Neural cell (in vitro differentiated cells): ENCODE data around the gene ARHGEF7. TPM values are rescaled to one million over a fixed set of nuclear protein-coding genes. Genes with fewer than 3 reads are reported as not detected.
A peak's percentile ranks its signal among the peaks of the same experiment; 100 is the strongest.

Source experiments
- H2AFZ ChIP-seq: fragments of 200-600, 300-800 bp; sonication (generic), shearing (Covaris generic); 2 replicates; pipeline ENCODE4 v1.6.0; 2014; ENCODE audit warnings: low read depth, mild to moderate bottlenecking, antibody characterized with exemption, low read length, moderate library complexity
- H3F3A ChIP-seq: fragments of 200-600 bp; shearing (Covaris generic); 2 replicates; pipeline ENCODE4 v1.6.1; 2016; ENCODE audit warnings: mild to moderate bottlenecking, moderate library complexity, mixed read lengths, antibody characterized with exemption, low read length; ENCODE audit not compliant: insufficient read depth, poor library complexity, severe bottlenecking
- H3K27ac ChIP-seq: fragments of 200-600, 300-800 bp; sonication (generic), shearing (Covaris generic); 2 replicates; pipeline ENCODE4 v1.5.1; 2014; ENCODE audit warnings: mild to moderate bottlenecking, low read length, moderate library complexity
- H3K27me3 ChIP-seq: fragments of 300-800, 200-600 bp; sonication (generic), shearing (Covaris generic); 2 replicates; pipeline ENCODE4 v1.6.0; 2014; ENCODE audit warnings: mild to moderate bottlenecking, low read depth, low read length, moderate library complexity; ENCODE audit not compliant: insufficient read depth
- H3K36me3 ChIP-seq: fragments of 300-800, 200-600 bp; sonication (generic), shearing (Covaris generic); 2 replicates; pipeline ENCODE4 v1.5.1; 2014; ENCODE audit warnings: mild to moderate bottlenecking, antibody characterized with exemption, low read length, moderate library complexity; ENCODE audit not compliant: insufficient read depth
- H3K4me2 ChIP-seq: fragments of 300-800, 200-600 bp; sonication (generic), shearing (Covaris generic); 2 replicates; pipeline ENCODE4 v1.6.0; 2014; ENCODE audit warnings: mild to moderate bottlenecking, low read length
- H3K4me3 ChIP-seq: fragments of 300-800, 200-600 bp; sonication (generic), shearing (Covaris generic); 2 replicates; pipeline ENCODE4 v1.5.1; 2014; ENCODE audit warnings: mild to moderate bottlenecking, low read length, moderate library complexity
- H3K79me2 ChIP-seq: fragments of 200-600 bp; shearing (Covaris generic); replicated peaks from 2 replicates; pipeline ENCODE4 v1.6.0; 2014; ENCODE audit warnings: mild to moderate bottlenecking, low read length, moderate library complexity; ENCODE audit not compliant: insufficient read depth
- H3K9ac ChIP-seq: fragments of 300-800, 200-600 bp; sonication (generic), shearing (Covaris generic); 2 replicates; pipeline ENCODE4 v1.6.1; 2016; ENCODE audit warnings: mild to moderate bottlenecking, low read length, mixed read lengths
- H3K9me2 ChIP-seq: fragments of 200-600 bp; shearing (Covaris generic); 2 replicates; pipeline ENCODE4 v1.6.1; 2016; ENCODE audit warnings: mild to moderate bottlenecking, low read length, mixed read lengths; ENCODE audit not compliant: insufficient read depth
- H3K9me3 ChIP-seq: fragments of 200-600, 300-800 bp; sonication (generic), shearing (Covaris generic); 2 replicates; pipeline ENCODE4 v1.6.1; 2016; ENCODE audit warnings: mild to moderate bottlenecking, mixed run types, low read length, moderate library complexity, mixed read lengths
- H4K20me1 ChIP-seq: fragments of 200-600 bp; shearing (Covaris generic); 2 replicates; pipeline ENCODE4 v1.6.1; 2016; ENCODE audit warnings: mild to moderate bottlenecking, mixed run types; ENCODE audit not compliant: insufficient read depth
- EP300 ChIP-seq: fragments of 450-650 bp; conservative IDR thresholded peaks from 2 replicates; pipeline ENCODE4 v1.6.1; 2014; ENCODE audit warnings: antibody characterized with exemption, mild to moderate bottlenecking, moderate library complexity; ENCODE audit not compliant: poor library complexity, severe bottlenecking
- EZH2 ChIP-seq: fragments of 200-600, 300-800 bp; shearing (Covaris generic), sonication (generic); IDR thresholded peaks from 2 replicates; pipeline ENCODE4 v1.6.1; 2014; ENCODE audit warnings: antibody characterized with exemption, low read length, borderline replicate concordance, mild to moderate bottlenecking; ENCODE audit not compliant: insufficient read depth, poor library complexity, severe bottlenecking
- MXI1 ChIP-seq: fragments of 450-650 bp; conservative IDR thresholded peaks from 2 replicates; pipeline ENCODE4 v1.6.1; 2014; ENCODE audit warnings: antibody characterized with exemption, mild to moderate bottlenecking; ENCODE audit not compliant: poor library complexity, severe bottlenecking
- POLR2AphosphoS5 ChIP-seq: IDR thresholded peaks from 2 replicates; pipeline ENCODE4 v1.6.1; 2012
- RAD21 ChIP-seq: fragments of 450-650 bp; conservative IDR thresholded peaks from 2 replicates; pipeline ENCODE4 v1.6.1; 2014; ENCODE audit warnings: antibody characterized with exemption, mild to moderate bottlenecking, moderate library complexity
- SMC3 ChIP-seq: fragments of 450-650 bp; conservative IDR thresholded peaks from 2 replicates; pipeline ENCODE4 v1.6.1; 2014; ENCODE audit warnings: antibody characterized with exemption, mild to moderate bottlenecking, moderate library complexity; ENCODE audit not compliant: poor library complexity
- TAF1 ChIP-seq: IDR thresholded peaks from 2 replicates; pipeline ENCODE4 v1.6.1; 2012; ENCODE audit warnings: low read depth
- polyA plus RNA-seq: library from polyadenylated mRNA; depleted of rRNA; stranded (reverse); fragments of >200 nt; gene quantifications from 2 replicates; pipeline ENCODE4 v1.2.3, GENCODE V29; 2014
- TF ChIP-seq, protein P1 (sequence below): IDR thresholded peaks from 2 replicates; pipeline ENCODE4 v1.6.1; 2012; ENCODE audit warnings: borderline replicate concordance
- TF ChIP-seq, protein P2 (sequence below): fragments of 450-650 bp; IDR thresholded peaks from 2 replicates; pipeline ENCODE4 v1.5.1; 2014; ENCODE audit warnings: antibody characterized with exemption, mild to moderate bottlenecking, moderate library complexity; ENCODE audit not compliant: poor library complexity, severe bottlenecking

Gene ARHGEF7
- polyA plus RNA-seq, 1 donor from 2014 or later: 155 TPM

DNA sequence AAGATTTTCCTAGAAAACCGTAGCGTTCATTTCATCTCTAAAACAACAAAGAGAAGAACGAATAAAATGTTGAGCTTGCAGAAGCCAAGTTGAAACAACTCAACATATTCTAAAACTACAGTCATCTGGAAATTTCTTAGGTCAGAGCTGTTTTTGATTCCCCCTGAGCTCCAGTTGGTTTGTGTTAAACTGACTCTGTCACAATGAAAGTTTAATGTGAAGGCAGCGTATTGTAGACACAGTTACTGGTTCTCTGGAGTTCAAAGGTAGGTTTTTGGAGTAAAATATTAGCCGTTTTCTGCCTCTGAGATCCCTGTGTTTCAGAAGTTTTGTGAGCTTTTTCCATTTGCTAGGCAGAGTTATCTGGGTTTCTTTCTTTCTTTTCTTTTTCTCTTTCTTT is 2.2 kb downstream of the ARHGEF7 start:
- H3K27ac ChIP-seq: no peak overlapping the region
- no peaks in the 10 kb centered on the region for H3F3A ChIP-seq
- H3K9me3 ChIP-seq: no peaks in the 10 kb centered on the region
- H3K79me2 ChIP-seq: peaks cover 54% of the 10 kb centered on the region
- H3K36me3 ChIP-seq: no peaks in the 10 kb centered on the region
- H4K20me1 ChIP-seq: peaks cover 7% of the 10 kb centered on the region
- no peaks in the 10 kb centered on the region for H3K9me2 ChIP-seq
- peak overlapping the region; percentile 74 for H3K4me2 ChIP-seq
- H3K4me3 ChIP-seq: peak overlapping the region; percentile 90
- no peaks in the 10 kb centered on the region for H3K27me3 ChIP-seq
- no peak overlapping the region for H2AFZ ChIP-seq
- H3K9ac ChIP-seq: no peak overlapping the region
- no peak for TF ChIP-seq EP300
- TF ChIP-seq, protein P1, sequence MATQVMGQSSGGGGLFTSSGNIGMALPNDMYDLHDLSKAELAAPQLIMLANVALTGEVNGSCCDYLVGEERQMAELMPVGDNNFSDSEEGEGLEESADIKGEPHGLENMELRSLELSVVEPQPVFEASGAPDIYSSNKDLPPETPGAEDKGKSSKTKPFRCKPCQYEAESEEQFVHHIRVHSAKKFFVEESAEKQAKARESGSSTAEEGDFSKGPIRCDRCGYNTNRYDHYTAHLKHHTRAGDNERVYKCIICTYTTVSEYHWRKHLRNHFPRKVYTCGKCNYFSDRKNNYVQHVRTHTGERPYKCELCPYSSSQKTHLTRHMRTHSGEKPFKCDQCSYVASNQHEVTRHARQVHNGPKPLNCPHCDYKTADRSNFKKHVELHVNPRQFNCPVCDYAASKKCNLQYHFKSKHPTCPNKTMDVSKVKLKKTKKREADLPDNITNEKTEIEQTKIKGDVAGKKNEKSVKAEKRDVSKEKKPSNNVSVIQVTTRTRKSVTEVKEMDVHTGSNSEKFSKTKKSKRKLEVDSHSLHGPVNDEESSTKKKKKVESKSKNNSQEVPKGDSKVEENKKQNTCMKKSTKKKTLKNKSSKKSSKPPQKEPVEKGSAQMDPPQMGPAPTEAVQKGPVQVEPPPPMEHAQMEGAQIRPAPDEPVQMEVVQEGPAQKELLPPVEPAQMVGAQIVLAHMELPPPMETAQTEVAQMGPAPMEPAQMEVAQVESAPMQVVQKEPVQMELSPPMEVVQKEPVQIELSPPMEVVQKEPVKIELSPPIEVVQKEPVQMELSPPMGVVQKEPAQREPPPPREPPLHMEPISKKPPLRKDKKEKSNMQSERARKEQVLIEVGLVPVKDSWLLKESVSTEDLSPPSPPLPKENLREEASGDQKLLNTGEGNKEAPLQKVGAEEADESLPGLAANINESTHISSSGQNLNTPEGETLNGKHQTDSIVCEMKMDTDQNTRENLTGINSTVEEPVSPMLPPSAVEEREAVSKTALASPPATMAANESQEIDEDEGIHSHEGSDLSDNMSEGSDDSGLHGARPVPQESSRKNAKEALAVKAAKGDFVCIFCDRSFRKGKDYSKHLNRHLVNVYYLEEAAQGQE: no peak
- no peak for TF ChIP-seq MXI1
- no peak for TF ChIP-seq TAF1
- TF ChIP-seq POLR2AphosphoS5: no peak
- no peak for TF ChIP-seq SMC3
- no peak for TF ChIP-seq EZH2
- TF ChIP-seq, protein P2, sequence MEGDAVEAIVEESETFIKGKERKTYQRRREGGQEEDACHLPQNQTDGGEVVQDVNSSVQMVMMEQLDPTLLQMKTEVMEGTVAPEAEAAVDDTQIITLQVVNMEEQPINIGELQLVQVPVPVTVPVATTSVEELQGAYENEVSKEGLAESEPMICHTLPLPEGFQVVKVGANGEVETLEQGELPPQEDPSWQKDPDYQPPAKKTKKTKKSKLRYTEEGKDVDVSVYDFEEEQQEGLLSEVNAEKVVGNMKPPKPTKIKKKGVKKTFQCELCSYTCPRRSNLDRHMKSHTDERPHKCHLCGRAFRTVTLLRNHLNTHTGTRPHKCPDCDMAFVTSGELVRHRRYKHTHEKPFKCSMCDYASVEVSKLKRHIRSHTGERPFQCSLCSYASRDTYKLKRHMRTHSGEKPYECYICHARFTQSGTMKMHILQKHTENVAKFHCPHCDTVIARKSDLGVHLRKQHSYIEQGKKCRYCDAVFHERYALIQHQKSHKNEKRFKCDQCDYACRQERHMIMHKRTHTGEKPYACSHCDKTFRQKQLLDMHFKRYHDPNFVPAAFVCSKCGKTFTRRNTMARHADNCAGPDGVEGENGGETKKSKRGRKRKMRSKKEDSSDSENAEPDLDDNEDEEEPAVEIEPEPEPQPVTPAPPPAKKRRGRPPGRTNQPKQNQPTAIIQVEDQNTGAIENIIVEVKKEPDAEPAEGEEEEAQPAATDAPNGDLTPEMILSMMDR: no peak
- no peak for TF ChIP-seq RAD21

DNA sequence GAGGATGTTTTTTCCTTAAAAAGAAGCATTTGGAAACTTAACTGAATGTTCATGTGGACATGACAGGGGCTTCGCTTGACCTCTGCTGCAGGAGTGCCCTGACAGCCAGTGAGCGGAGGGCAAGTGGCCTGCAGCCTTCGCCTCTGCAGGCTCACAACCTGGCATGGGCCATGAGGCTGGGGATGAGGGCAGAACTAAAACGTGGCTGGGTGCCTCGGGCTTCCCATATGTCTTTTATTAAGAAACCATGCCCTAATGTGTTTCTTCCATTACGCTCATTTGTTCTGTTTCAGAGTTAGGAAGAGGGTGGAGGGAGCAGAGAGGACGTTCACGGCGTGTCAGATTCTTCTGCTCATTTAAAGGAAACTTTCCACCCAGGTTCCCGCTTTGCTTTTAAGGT is 2.9 kb downstream of the ARHGEF7 start:
- peak overlapping the region; percentile 90 for H3K4me3 ChIP-seq
- H3K9me3 ChIP-seq: no peaks in the 10 kb centered on the region
- H3K27me3 ChIP-seq: no peaks in the 10 kb centered on the region
- H3K9me2 ChIP-seq: no peaks in the 10 kb centered on the region
- H3K4me2 ChIP-seq: peak overlapping the region; percentile 12
- H3K79me2 ChIP-seq: peaks cover 60% of the 10 kb centered on the region
- H3K27ac ChIP-seq: no peak overlapping the region
- no peak overlapping the region for H3K9ac ChIP-seq
- H3K36me3 ChIP-seq: peaks cover 2% of the 10 kb centered on the region
- TF ChIP-seq, protein P2: no peak
- TF ChIP-seq MXI1 (no peak), RAD21 (no peak), POLR2AphosphoS5 (no peak), EP300 (no peak), TAF1 (no peak), SMC3 (no peak), EZH2 (no peak)
- TF ChIP-seq, protein P1: no peak
- H3F3A ChIP-seq: no peaks in the 10 kb centered on the region
- peaks cover 7% of the 10 kb centered on the region for H4K20me1 ChIP-seq
- no peak overlapping the region for H2AFZ ChIP-seq
